OCI-LY3 (cell line): ENCODE data around the gene BCAS2.

Experiments used
- CTCF ChIP-seq: fragments of 200-600, 300-600 bp; sonication (generic); IDR thresholded peaks from 2 replicates; pipeline ENCODE4 v1.5.1; 2014; ENCODE audit warnings: antibody characterized with exemption, low read length, low read depth
- EZH2phosphoT487 ChIP-seq: fragments of 200-600 bp; shearing (Covaris generic); IDR thresholded peaks from 2 replicates; pipeline ENCODE4 v1.6.1; 2018; ENCODE audit warnings: antibody characterized with exemption, mixed run types, low read depth

DNA sequence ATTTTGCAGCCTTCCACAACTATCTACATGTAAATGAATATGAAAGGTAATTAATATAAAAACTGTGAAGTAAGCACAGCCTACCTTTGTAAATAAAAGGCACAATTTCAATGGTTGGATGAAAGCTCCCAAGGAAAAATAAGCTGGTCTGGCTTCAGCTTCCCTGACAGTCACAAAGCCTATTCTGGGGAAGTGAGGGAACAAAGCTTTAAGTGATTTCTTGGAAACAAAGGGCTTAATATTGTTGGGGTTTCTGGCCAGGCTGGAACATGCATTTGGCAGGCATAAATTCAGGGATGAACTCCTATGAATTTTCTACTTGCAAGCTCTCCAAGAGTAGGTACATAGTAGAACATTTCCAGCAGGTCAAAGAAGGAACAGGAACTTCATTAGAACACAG is 17.3 kb downstream of the BCAS2 start:
- TF ChIP-seq CTCF (no peak), EZH2phosphoT487 (no peak)
